ENCODE data around the gene HYOU1.

DNA sequence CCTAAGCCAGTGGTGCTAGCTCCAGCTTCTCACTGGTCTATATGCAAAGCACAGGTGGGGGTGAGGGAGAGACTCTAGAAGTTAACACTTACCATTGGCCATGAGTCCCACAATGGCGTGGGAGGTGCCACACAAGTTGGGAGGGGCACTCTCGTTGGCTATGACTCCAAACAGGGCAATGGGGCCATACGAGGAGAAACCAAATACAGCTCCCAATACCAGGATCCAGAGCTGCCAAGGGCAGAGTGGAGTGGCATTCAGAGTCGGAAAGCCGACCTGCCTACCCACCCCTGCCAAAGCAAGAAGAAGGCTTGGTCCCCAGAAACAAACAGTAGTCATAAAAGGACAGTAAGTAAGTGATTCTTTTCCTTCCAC is 31.9 kb downstream of the HYOU1 start:
- TF ChIP-seq POLR2A (IDR thresholded peaks at IDR 0.05) = no peak
- TF ChIP-seq, protein P1, sequence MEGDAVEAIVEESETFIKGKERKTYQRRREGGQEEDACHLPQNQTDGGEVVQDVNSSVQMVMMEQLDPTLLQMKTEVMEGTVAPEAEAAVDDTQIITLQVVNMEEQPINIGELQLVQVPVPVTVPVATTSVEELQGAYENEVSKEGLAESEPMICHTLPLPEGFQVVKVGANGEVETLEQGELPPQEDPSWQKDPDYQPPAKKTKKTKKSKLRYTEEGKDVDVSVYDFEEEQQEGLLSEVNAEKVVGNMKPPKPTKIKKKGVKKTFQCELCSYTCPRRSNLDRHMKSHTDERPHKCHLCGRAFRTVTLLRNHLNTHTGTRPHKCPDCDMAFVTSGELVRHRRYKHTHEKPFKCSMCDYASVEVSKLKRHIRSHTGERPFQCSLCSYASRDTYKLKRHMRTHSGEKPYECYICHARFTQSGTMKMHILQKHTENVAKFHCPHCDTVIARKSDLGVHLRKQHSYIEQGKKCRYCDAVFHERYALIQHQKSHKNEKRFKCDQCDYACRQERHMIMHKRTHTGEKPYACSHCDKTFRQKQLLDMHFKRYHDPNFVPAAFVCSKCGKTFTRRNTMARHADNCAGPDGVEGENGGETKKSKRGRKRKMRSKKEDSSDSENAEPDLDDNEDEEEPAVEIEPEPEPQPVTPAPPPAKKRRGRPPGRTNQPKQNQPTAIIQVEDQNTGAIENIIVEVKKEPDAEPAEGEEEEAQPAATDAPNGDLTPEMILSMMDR (IDR thresholded peaks at IDR 0.05) = no peak
